A549 (cell line): Measurements from ENCODE around the gene EIF3L. TPM values are rescaled to one million over a fixed set of nuclear protein-coding genes. Genes with fewer than 3 reads are reported as not detected.
A peak's percentile ranks its signal among the peaks of the same experiment; 100 is the strongest.

Experiments used
- ATAC-seq, 2 experiments: fragments of 200-7000 bp in 1 of 2; fragments of >200 bp in 1 of 2; cut with Nextera tagmentation in 1 of 2; cut with Tn5 transposase in 1 of 2; 3 replicates each; pipeline versions ENCODE4 v1.8.0 to v1.9.1; 2018 to 2020; ENCODE audit warnings: mild to moderate bottlenecking in 1 of 2, moderate library complexity in 1 of 2
- CTCF ChIA-PET: fragments of 300-600 bp; sonication (Branson Sonifier 250); formaldehyde crosslinking; extraction: SDS; loops from one replicate; lab custom pipeline; 2021; ENCODE audit warnings: antibody characterized with exemption, inconsistent platforms; lab: Yijun Ruan, JAX
- POLR2A ChIA-PET: fragments of 350-600 bp; formaldehyde crosslinking; extraction: SDS; loops from one replicate; lab custom pipeline; 2021; ENCODE audit warnings: antibody characterized with exemption, inconsistent platforms; lab: Yijun Ruan, JAX
- DNase-seq, 2 experiments: peaks; one replicate each; pipeline versions ENCODE4 v3.0.0 to v3.0.0-alpha.2; 2011 to 2016; ENCODE audit warnings: low read depth in 1 of 2, low spot score in 1 of 2
- FAIRE-seq: peaks from 2 replicates; lab custom pipeline; 2011; peaks lifted over from hg19 to GRCh38; lab: Jason Lieb, UNC
- H3K27ac ChIP-seq, 2 experiments: fragments of >200 bp; sonication (Bioruptor Twin); formaldehyde crosslinking; 3 replicates each; pipeline ENCODE4 v1.5.1; 2016 to 2017
- H3K4me1 ChIP-seq: fragments of >200 bp; sonication (Bioruptor Twin); formaldehyde crosslinking; 3 replicates; pipeline ENCODE4 v1.6.1; 2016
- H3K4me2 ChIP-seq: fragments of >200 bp; sonication (Bioruptor Twin); formaldehyde crosslinking; 3 replicates; pipeline ENCODE4 v1.6.1; 2016
- H3K4me3 ChIP-seq: fragments of >200 bp; sonication (Bioruptor Twin); formaldehyde crosslinking; 3 replicates; pipeline ENCODE4 v1.5.1; 2016
- H3K9me3 ChIP-seq: fragments of >200 bp; sonication (Bioruptor Twin); formaldehyde crosslinking; 3 replicates; pipeline ENCODE4 v1.6.1; 2016
- CHD2 ChIP-seq: fragments of 150-350 bp; IDR thresholded peaks from 2 replicates; pipeline ENCODE4 v1.6.1; 2014; ENCODE audit warnings: low read length; ENCODE audit not compliant: partially characterized antibody
- CHD4 ChIP-seq: fragments of 200-600 bp; sonication (generic); IDR thresholded peaks from 2 replicates; pipeline ENCODE4 v1.6.1; 2016; ENCODE audit warnings: antibody characterized with exemption, mild to moderate bottlenecking, borderline replicate concordance
- EHF ChIP-seq: fragments of 250-450 bp; sonication (Bioruptor Pico); IDR thresholded peaks from 2 replicates; pipeline ENCODE4 v1.5.0; 2020; ENCODE audit warnings: mild to moderate bottlenecking
- EP300 ChIP-seq, 2 experiments: fragments of >200 bp; sonication (Bioruptor Twin); formaldehyde crosslinking; IDR thresholded peaks; 2 replicates in 1 of 2; 3 replicates in 1 of 2; pipeline ENCODE4 v1.6.1; 2016 to 2017
- HDAC2 ChIP-seq: fragments of 200-600 bp; sonication (generic); IDR thresholded peaks from 2 replicates; pipeline ENCODE4 v1.6.1; 2016
- HOXB5 ChIP-seq: fragments of 250-450 bp; sonication (Bioruptor Pico); IDR thresholded peaks from 2 replicates; pipeline ENCODE4 v1.5.0; 2020; ENCODE audit warnings: mild to moderate bottlenecking, moderate library complexity
- KDM1A ChIP-seq: fragments of 200-600 bp; sonication (generic); IDR thresholded peaks from 2 replicates; pipeline ENCODE4 v1.6.1; 2016; ENCODE audit warnings: low read depth, mild to moderate bottlenecking
- MAZ ChIP-seq: fragments of 150-350 bp; IDR thresholded peaks from 2 replicates; pipeline ENCODE4 v1.6.1; 2014; ENCODE audit warnings: antibody characterized with exemption, low read depth, low read length, borderline replicate concordance
- NFE2L2 ChIP-seq: fragments of 150-350 bp; conservative IDR thresholded peaks from 2 replicates; pipeline ENCODE4 v1.6.1; 2014; ENCODE audit warnings: low read length
- NPAS2 ChIP-seq: fragments of 250-450 bp; sonication (Bioruptor Pico); IDR thresholded peaks from 2 replicates; pipeline ENCODE4 v1.8.0; 2022; ENCODE audit warnings: mild to moderate bottlenecking, moderate library complexity, borderline replicate concordance
- PHF8 ChIP-seq: fragments of 200-600 bp; sonication (generic); IDR thresholded peaks from 2 replicates; pipeline ENCODE4 v1.6.1; 2016; ENCODE audit warnings: low read depth, mild to moderate bottlenecking, antibody characterized with exemption, moderate library complexity, borderline replicate concordance
- POLR2A ChIP-seq: IDR thresholded peaks from 2 replicates; pipeline ENCODE4 v1.6.1; 2012; ENCODE audit warnings: mild to moderate bottlenecking, low read length
- RAD21 ChIP-seq, 2 experiments: fragments of >200 bp in 1 of 2; sonication (Bioruptor Twin) in 1 of 2; formaldehyde crosslinking in 1 of 2; IDR thresholded peaks in 1 of 2; conservative IDR thresholded peaks in 1 of 2; 2 replicates in 1 of 2; 3 replicates in 1 of 2; pipeline ENCODE4 v1.6.1; 2012 to 2018; ENCODE audit warnings: inconsistent platforms in 1 of 2
- RARB ChIP-seq: fragments of 250-450 bp; sonication (Bioruptor Pico); IDR thresholded peaks from 2 replicates; pipeline ENCODE4 v1.8.0; 2021; ENCODE audit warnings: mild to moderate bottlenecking, moderate library complexity
- RNF2 ChIP-seq: fragments of 200-600 bp; sonication (generic); IDR thresholded peaks from 2 replicates; pipeline ENCODE4 v1.6.1; 2016; ENCODE audit warnings: low read depth, mild to moderate bottlenecking, antibody characterized with exemption, moderate library complexity, borderline replicate concordance
- SMC3 ChIP-seq: fragments of >200 bp; sonication (Bioruptor Twin); formaldehyde crosslinking; IDR thresholded peaks from 3 replicates; pipeline ENCODE4 v1.6.1; 2018; ENCODE audit warnings: inconsistent platforms
- TFCP2L1 ChIP-seq: fragments of 250-450 bp; sonication (Bioruptor Pico); IDR thresholded peaks from 2 replicates; pipeline ENCODE4 v1.5.0; 2021; ENCODE audit warnings: mild to moderate bottlenecking
- ZNF302 ChIP-seq: fragments of 250-450 bp; sonication (Bioruptor Pico); IDR thresholded peaks from 2 replicates; pipeline ENCODE4 v1.9.0; 2021; ENCODE audit warnings: inconsistent platforms, mild to moderate bottlenecking, moderate library complexity
- WGBS: methylation state at CpG from one replicate; pipeline ENCODE4 v1.1.6; 2017; ENCODE audit errors: missing lambda C conversion rate; 5-methylcytosine and 5-hydroxymethylcytosine counted together
- polyA plus RNA-seq, 4 experiments: library from polyadenylated mRNA; depleted of rRNA in 3 of 4; stranded (reverse); fragments of >200 nt; fragmentation: RNase III in 1 of 4; extraction: RNeasy Plus Mini Kit Qiagen cat#74134 plus additional on column Dnase treatment in 1 of 4; gene quantifications; 2 replicates in 3 of 4; 3 replicates in 1 of 4; pipeline ENCODE4 v1.2.3, GENCODE V29; 2011 to 2017
- TF ChIP-seq, protein P1 (sequence below): fragments of >200 bp; sonication (Bioruptor Twin); formaldehyde crosslinking; IDR thresholded peaks from 3 replicates; pipeline ENCODE4 v1.5.1; 2016
- TF ChIP-seq, protein P2 (sequence below): fragments of >200 bp; sonication (Bioruptor Twin); formaldehyde crosslinking; IDR thresholded peaks from 3 replicates; pipeline ENCODE4 v1.6.1; 2016
- TF ChIP-seq, protein P3 (sequence below): fragments of >200 bp; sonication (Bioruptor Twin); formaldehyde crosslinking; IDR thresholded peaks from 2 replicates; pipeline ENCODE4 v1.6.1; 2016

EIF3L gene
- polyA plus RNA-seq, 2 of the 4 experiments (the other 2 are of a cell fraction), result 218 to 423 TPM

DNA sequence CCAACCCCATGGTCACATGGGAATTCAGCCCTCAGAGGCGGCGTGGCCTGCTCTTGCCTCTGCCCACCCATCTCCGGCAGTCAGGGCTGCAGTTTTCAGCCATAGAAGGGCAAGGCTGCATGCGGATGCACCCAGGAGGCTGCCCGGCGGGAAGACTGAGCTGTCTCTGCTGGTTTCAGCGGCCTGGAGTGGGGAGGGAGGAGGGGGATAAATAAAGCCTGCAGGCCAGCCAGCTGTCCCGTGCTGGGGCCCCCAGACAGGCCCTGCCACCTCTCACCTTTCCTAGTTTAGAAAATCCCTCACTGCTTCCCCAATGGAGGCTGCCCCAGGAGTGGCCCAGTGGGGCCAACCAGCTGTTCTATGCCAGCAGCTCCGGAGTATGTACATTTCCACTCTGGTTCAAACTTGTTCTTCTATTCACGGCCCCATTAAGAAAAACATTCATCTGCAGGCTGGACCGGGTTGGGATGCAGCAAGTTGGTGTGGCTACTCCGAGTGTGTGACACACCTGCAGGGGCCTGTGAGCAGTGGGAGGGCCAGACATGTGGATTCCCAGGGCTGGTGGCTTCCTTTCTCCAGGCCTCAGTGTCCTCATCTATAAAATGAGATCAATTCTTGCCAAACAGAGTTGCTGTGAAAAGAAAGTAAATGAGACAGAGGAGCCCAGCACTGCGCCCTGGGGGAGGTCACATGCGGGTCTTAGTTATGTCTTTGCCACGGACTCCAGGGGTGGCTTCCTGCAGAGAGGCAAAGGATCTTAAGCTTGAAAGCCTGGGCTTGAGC is 61.9 kb downstream of the EIF3L start:
- Histone ChIP-seq H3K4me3 (no peak overlapping the region), H3K4me2 (no peak overlapping the region), H3K9me3 (no peaks in the 10 kb centered on the region), H3K27ac (no peak overlapping the region), H3K4me1 (peaks cover 12% of the 10 kb centered on the region; the same call in 2 of the 3 replicates)
- no peak for FAIRE-seq
- no peak for ATAC-seq
- 88% methylated on average over 14 of the region's 15 CpGs for WGBS
- ChIA-PET POLR2A (no interaction called here), CTCF (interaction anchor here (1.1 to 4.4 kb wide), 5 partner anchors 22 to 93 kb away, joined by 3 to 15 read pairs (median 3); no protein-coding TSS in a partner anchor)
- TF ChIP-seq, protein P1, sequence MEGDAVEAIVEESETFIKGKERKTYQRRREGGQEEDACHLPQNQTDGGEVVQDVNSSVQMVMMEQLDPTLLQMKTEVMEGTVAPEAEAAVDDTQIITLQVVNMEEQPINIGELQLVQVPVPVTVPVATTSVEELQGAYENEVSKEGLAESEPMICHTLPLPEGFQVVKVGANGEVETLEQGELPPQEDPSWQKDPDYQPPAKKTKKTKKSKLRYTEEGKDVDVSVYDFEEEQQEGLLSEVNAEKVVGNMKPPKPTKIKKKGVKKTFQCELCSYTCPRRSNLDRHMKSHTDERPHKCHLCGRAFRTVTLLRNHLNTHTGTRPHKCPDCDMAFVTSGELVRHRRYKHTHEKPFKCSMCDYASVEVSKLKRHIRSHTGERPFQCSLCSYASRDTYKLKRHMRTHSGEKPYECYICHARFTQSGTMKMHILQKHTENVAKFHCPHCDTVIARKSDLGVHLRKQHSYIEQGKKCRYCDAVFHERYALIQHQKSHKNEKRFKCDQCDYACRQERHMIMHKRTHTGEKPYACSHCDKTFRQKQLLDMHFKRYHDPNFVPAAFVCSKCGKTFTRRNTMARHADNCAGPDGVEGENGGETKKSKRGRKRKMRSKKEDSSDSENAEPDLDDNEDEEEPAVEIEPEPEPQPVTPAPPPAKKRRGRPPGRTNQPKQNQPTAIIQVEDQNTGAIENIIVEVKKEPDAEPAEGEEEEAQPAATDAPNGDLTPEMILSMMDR, result no peak
- no peak for DNase-seq

DNA sequence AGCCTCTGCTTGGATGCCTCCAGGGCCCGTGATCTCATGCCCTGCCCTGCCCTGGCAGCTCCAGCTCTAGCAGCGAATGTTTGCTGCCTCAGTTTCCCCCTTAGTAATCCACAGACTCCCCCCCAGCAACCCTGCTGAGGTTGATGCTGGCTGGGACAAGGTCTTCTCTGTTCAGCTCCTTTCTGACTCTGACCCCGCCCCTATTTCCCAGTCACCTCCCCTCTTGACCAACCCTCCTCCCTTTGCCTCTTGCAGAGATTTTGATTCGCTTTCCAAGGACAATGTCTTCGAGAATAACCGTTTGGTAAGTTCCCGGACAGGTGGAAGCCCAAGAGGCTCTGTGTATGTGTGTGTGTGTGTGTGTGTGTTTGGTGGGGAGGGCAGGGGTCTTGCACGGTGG is 62.5 kb downstream of the EIF3L start:
- DNase-seq (no peak), ATAC-seq (peak in 1 of 2 experiments; percentile 36; a peak in 1 of 6 replicates), FAIRE-seq (no peak)
- WGBS, result 86% methylated on average over 8 of the region's 8 CpGs
- Histone ChIP-seq H3K4me1 (peaks cover 12% of the 10 kb centered on the region; the same call in 2 of the 3 replicates), H3K27ac (no peak overlapping the region), H3K9me3 (no peaks in the 10 kb centered on the region), H3K4me3 (no peak overlapping the region), H3K4me2 (no peak overlapping the region)
- TF ChIP-seq RNF2 (no peak), HOXB5 (no peak), RARB (CRISPR knock-in tag) (no peak), NPAS2 (no peak), SMC3 (no peak), ZNF302 (no peak), EHF (CRISPR knock-in tag) (no peak), CHD2 (no peak), HDAC2 (no peak), POLR2A (no peak), EP300 (IDR thresholded peaks at IDR 0.05) (no peak), NFE2L2 (no peak), MAZ (no peak), TFCP2L1 (CRISPR knock-in tag) (no peak)
- TF ChIP-seq, protein P2, sequence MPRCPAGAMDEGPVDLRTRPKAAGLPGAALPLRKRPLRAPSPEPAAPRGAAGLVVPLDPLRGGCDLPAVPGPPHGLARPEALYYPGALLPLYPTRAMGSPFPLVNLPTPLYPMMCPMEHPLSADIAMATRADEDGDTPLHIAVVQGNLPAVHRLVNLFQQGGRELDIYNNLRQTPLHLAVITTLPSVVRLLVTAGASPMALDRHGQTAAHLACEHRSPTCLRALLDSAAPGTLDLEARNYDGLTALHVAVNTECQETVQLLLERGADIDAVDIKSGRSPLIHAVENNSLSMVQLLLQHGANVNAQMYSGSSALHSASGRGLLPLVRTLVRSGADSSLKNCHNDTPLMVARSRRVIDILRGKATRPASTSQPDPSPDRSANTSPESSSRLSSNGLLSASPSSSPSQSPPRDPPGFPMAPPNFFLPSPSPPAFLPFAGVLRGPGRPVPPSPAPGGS, result no peak
- TF ChIP-seq, protein P3, sequence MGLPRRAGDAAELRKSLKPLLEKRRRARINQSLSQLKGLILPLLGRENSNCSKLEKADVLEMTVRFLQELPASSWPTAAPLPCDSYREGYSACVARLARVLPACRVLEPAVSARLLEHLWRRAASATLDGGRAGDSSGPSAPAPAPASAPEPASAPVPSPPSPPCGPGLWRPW, result no peak
- ChIA-PET POLR2A (no interaction called here), CTCF (interaction anchor here (1.2 to 4.4 kb wide), 4 partner anchors 22 to 94 kb away, joined by 3 to 15 read pairs (median 4); no protein-coding TSS in a partner anchor)

DNA sequence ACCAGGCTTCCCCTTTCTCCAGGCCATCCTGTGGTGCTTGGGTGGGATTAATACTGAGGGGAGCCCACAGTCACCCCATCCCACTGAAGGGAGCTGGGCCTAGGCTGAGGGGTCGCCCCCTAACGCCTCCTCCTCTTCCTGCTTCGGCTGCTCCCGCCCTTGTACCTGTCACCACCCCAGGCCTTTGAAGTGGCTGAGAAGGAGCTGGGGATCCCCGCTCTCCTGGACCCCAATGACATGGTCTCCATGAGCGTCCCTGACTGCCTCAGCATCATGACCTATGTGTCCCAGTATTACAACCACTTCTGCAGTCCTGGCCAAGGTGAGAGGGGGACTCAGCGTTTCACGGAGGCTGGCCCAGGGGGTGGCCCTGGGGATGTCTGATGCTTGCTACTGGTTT is 63.0 kb downstream of the EIF3L start:
- no peak overlapping the region for H3K27ac ChIP-seq
- POLR2A ChIA-PET, result no interaction called here
- peaks cover 10% of the 10 kb centered on the region; the same call in 2 of the 3 replicates for H3K4me1 ChIP-seq
- WGBS, result 91% methylated on average over 7 of the region's 8 CpGs
- no peak overlapping the region for H3K4me3 ChIP-seq
- FAIRE-seq (no peak), ATAC-seq (no peak), DNase-seq (no peak)
- CTCF ChIA-PET, result interaction anchor here (1.1 to 1.6 kb wide), 2 partner anchors 22 to 94 kb away, joined by 3 read pairs; no protein-coding TSS in a partner anchor
- no peak overlapping the region for H3K4me2 ChIP-seq
- H3K9me3 ChIP-seq, result no peaks in the 10 kb centered on the region
- TF ChIP-seq PHF8 (no peak), ZNF302 (no peak), EP300 (IDR thresholded peaks at IDR 0.05) (no peak), KDM1A (no peak), RAD21 (conservative IDR thresholded peaks at IDR 0.05 in 1 of 2, IDR thresholded peaks at IDR 0.05 in 1 of 2) (no peak), CHD4 (no peak)
- TF ChIP-seq, protein P1, result no peak
